ENCODE results near the gene AOC3.

DNA sequence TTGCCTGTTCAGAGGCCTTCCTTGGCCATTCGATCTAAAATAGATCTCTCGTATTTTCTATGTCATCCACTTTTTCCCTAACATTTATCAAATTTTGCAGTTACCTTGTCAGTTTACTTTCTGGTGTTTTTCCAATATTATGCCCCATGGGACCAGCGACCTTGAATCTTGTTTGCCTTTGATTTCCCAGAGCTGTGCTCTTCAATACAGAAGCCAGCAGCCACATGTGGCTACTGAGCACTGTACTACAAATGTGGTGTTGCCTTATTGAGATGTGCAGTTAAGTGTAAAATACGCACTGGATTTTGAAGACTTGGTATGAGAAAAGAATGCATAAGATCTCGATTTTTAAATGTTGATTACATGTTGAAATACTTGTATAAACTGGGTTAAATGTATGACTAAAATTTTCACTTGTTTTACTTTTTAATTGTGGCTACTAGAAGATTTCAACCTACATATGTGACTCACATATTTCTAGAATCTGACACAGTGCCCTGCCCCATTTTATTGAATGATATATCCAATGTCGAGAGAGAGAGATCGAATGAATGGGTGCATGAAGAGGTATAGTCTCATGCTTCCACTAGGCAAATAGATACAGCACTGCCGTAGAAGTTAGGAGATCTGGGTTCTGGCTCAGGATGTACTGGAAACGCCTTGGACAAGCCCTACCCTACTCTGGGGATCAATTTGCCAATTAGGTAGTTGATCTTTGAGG lies 18.6 kb upstream of the AOC3 start:
- TF ChIP-seq, protein P1, sequence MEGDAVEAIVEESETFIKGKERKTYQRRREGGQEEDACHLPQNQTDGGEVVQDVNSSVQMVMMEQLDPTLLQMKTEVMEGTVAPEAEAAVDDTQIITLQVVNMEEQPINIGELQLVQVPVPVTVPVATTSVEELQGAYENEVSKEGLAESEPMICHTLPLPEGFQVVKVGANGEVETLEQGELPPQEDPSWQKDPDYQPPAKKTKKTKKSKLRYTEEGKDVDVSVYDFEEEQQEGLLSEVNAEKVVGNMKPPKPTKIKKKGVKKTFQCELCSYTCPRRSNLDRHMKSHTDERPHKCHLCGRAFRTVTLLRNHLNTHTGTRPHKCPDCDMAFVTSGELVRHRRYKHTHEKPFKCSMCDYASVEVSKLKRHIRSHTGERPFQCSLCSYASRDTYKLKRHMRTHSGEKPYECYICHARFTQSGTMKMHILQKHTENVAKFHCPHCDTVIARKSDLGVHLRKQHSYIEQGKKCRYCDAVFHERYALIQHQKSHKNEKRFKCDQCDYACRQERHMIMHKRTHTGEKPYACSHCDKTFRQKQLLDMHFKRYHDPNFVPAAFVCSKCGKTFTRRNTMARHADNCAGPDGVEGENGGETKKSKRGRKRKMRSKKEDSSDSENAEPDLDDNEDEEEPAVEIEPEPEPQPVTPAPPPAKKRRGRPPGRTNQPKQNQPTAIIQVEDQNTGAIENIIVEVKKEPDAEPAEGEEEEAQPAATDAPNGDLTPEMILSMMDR (IDR thresholded peaks at IDR 0.05), result peak in 1 of 4 experiments; percentile 4
- TF ChIP-seq POLR2AphosphoS5 (IDR thresholded peaks at IDR 0.05), result no peak
